Middle frontal gyrus (tissue), 1 donor: Measurements from ENCODE around the gene SLC13A5.

Source experiments
- DNase-seq: peaks from one replicate; pipeline ENCODE4 v3.0.0-alpha.2; 2015; ENCODE audit warnings: low spot score; ENCODE audit errors: extremely low spot score

SLC13A5 gene

GRCh38 chr17:6639014-6639585 lies 74.1 kb downstream of the SLC13A5 start:
- no peak for DNase-seq

DNA sequence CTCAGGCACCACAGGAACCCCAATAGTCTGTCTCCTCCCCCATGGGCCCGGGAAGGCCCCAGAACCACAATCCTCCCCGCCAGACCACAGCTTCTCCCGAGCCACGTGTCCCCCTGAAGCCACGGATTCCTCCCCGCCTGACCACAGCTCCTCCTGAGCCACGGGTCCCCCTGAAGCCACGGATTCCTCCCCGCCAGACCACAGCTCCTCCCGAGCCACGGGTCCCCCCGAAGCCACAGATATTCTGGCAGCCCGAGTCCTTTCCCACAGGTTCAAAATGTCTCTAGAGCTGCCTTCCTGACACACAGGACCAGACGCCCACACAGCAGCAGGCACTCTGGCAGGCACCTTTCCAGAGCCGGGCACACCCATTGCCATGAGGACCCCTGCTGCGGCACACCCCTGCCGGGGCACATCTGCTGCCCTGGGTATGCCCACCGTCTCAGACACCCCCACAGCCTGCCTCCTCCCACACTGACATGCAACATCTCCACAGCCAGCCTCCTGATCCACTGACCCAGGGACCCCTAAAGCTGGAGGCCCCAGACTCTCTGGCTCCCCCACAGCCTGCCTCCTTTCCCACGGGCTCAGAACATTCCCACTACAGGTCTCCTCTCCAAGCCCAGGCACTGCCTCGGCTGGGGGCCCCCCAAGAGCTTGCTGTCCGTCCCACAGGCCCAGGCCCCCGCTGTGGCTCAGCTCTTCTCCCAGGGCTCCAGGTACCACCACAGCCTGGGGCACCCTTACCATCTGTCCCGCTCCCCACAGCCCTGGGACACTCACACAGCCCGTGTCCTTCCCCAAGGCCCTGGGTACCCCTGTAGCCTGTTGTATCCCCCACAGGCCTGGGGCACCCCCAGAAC lies 74.9 kb downstream of the SLC13A5 start:
- DNase-seq: no peak

DNA sequence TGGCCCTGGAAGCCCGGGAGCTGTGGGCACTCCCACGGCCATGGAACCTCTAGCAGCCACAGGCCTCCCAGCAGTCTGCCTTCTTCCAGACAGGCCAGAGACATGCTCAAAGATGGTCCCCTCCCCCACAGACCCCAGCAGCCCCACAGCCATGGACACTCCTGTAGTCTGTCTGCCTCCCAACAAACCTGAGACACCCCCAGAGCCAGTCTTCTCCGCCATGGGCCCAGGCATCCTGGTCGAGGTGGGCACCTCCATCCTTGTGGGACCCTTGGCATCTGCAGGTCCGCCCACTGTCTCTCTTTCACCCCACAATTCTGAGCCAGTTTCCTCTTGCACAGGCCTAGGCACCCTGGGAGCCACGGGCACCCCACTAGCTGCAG lies 75.7 kb downstream of the SLC13A5 start:
- DNase-seq: no peak

GRCh38 chr17:6636616-6637457 lies 76.3 kb downstream of the SLC13A5 start:
- DNase-seq: no peak

DNA sequence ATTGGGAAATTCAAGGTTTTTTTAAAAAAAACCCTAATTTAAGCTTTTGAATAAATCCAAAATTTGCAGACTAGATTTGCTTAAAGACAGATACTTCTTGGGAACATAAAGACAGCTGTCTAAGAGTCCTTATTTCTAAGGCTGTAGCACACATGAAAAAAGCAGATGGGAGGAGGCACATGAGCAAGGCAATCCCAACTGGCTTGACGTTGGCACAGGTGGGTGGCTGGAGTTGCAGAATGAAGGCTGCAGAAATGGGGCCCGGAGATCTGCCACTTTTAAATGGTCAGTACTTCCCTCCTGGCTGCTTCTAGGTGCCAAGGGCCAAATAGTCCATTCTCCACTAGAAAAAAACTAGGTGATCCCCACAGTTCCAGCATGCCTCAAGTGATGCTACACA lies 77.1 kb downstream of the SLC13A5 start:
- no peak for DNase-seq
